Cardiac fibroblast (primary cell): ENCODE data around the gene SPIRE1.
"Not testable (repeated sequence)": the region's sequence is repeated elsewhere in the genome, so short reads cannot be mapped to it uniquely, and the experiment has no call there.

Experiments used
- DNase-seq, 2 donors: peaks; one replicate each; pipeline versions ENCODE4 v3.0.0 to v3.0.0-alpha.2; 2010; ENCODE audit warnings: low read depth in 2 of 2
- H3K4me3 ChIP-seq, 2 donors: replicated peaks in 1 of 2; 1 replicate in 1 of 2; 2 replicates in 1 of 2; pipeline ENCODE4 v1.5.1; 2011; ENCODE audit warnings: low read depth in 2 of 2, low read length in 2 of 2, mild to moderate bottlenecking in 2 of 2, moderate library complexity in 1 of 2
- TF ChIP-seq, protein P1 (sequence below): IDR thresholded peaks from one replicate; pipeline ENCODE4 v1.5.1; 2011; ENCODE audit warnings: low read depth, mild to moderate bottlenecking, low read length, inconsistent platforms

SPIRE1 gene

DNA sequence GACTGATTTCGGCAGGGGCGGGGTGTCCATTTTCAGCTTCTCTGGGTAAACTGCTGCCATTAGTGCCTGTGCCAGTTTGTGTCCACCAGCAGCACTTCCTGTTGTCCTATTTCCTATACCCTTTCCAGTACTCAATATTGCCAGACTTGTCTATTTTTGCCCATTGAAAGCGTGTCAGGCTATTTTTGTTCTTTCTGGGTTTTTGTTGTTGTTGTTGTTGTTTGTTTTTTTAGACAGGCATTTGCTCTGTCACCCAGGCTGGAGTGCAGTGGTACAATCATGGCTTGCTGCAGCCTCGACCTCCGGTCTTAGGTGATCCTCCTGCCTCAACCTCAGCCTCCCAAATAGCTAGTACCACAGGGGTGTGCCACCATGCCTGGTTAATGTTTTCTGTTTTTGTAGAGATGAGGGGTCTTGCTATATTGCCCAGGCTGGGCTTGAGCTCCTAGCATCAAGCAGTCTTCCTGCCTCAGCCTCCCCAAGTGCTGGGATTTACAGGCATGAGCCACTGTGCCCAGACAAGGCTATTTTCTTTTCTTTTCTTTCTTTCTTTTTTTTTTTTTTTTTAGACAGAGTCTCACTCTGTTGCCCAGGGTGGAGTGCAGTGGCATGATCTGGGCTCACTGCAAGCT, 241.7 kb downstream of the SPIRE1 start:
- H3K4me3 ChIP-seq = no peak overlapping the region
- TF ChIP-seq, protein P1, sequence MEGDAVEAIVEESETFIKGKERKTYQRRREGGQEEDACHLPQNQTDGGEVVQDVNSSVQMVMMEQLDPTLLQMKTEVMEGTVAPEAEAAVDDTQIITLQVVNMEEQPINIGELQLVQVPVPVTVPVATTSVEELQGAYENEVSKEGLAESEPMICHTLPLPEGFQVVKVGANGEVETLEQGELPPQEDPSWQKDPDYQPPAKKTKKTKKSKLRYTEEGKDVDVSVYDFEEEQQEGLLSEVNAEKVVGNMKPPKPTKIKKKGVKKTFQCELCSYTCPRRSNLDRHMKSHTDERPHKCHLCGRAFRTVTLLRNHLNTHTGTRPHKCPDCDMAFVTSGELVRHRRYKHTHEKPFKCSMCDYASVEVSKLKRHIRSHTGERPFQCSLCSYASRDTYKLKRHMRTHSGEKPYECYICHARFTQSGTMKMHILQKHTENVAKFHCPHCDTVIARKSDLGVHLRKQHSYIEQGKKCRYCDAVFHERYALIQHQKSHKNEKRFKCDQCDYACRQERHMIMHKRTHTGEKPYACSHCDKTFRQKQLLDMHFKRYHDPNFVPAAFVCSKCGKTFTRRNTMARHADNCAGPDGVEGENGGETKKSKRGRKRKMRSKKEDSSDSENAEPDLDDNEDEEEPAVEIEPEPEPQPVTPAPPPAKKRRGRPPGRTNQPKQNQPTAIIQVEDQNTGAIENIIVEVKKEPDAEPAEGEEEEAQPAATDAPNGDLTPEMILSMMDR = no peak
- DNase-seq = no peak

DNA sequence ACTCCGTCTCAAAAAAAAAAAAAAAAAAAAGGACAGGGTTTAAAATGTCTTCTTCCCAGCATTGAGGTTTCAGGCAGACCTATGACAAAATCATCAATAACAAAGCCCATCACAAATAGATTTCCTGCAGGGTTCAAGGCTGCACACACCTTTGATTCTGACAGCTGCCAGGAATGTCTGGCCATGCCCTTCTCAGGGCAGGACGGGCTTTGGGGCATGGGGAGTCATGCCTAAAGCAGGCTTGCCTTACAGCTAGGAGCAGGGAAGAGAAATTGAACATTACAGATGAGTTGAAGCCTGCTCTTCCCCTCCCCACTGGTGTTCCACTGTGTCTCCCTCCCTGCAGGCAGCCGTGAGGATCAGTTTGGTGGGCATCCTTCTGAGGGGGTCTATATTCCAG, 246.5 kb downstream of the SPIRE1 start:
- TF ChIP-seq, protein P1 = no peak
- no peak for DNase-seq

GRCh38 chr18:12410747-12411146, 247.2 kb downstream of the SPIRE1 start:
- not testable (repeated sequence) for H3K4me3 ChIP-seq, DNase-seq

More for the DNA sequence above, 246.5 kb downstream of the SPIRE1 start:
- H3K4me3 ChIP-seq = no peak overlapping the region

GRCh38 chr18:12410081-12410481, 247.8 kb downstream of the SPIRE1 start:
- TF ChIP-seq, protein P1 = no peak
- no peak for DNase-seq
- no peak overlapping the region for H3K4me3 ChIP-seq

GRCh38 chr18:12409469-12409868, 248.4 kb downstream of the SPIRE1 start:
- H3K4me3 ChIP-seq = no peak overlapping the region
- peak in 1 of 2 donors; percentile 22 for DNase-seq
- TF ChIP-seq, protein P1 = no peak

DNA sequence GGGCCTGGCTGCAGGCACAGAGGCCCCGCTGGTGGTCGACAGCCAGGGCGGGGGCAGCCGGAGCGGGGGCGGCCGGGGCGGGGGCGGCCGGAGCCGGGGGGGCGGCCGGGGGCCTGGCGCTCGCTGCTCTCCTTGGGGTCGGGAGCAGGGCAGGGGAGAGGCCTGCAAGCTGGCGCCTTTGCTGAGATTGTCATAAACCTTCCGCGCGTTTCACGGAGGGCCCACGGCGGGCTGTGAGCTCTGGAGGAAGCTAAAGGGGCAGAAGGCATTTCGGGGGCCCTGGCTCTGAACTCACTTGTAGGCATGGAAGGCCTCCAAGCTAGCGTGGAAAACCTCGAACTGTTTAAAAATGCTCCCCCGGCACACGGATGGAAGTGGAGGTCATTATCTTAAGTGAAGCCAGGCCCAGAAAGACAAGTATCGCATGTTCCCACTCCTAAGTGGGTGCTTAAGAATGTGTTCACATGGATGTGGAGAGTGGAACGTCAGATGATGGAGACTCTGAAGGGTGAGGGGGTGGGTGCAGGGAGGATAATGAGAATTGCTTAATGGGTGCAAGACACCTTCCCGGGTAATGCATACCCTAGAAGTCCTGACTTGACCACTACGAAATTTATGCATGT, 249.5 kb downstream of the SPIRE1 start:
- H3K4me3 ChIP-seq = peak overlapping the region; percentile 60
- DNase-seq = peak; percentile 42 to 44
- TF ChIP-seq, protein P1 = no peak

DNA sequence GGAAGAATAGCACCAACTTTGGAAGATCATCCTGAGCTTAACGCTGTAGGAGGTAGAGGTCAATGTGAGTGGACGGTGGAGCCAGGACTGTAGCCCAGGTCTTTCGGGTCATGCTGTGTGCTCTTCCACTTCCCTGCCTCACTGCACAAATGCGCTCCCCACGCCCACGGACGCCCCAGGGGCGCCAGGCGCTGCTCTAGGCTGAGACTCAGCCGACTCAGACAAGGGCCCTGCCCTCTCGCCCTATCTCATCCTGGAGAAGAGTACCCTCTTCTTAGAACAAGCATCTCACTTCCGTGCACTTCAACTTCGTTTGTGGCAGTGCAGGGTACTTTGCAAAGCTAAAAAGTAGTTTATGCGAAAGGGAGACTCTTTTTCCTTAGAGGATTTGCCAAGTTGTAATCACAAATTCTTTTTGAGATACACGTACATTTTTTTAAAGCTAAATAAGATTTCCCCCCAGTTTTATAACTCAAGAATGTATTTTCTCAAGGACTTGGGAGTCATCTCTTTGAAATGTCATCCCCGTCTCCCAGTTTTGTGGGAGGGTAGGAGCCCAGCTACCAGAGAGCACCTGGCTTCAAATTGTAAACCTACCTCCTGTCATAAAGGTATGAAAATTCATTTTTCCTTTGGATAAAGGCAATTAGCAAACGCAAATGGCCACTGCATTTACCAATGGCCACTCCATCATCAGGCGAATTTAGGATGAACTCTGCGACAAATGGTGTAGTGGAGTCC, 251.4 kb downstream of the SPIRE1 start:
- H3K4me3 ChIP-seq = no peak overlapping the region
- no peak for DNase-seq
- TF ChIP-seq, protein P1 = no peak
